AG09319 (cell line): ENCODE measurements around the gene SHISA9.

Experiments used
- DNase-seq: peaks from one replicate; pipeline ENCODE4 v3.0.0-alpha.2; 2010; ENCODE audit warnings: low read depth; ENCODE audit errors: extremely low read depth
- TF ChIP-seq, protein P1 (sequence below): IDR thresholded peaks from 2 replicates; pipeline ENCODE4 v1.5.1; 2011; ENCODE audit warnings: low read depth, mild to moderate bottlenecking, inconsistent platforms, low read length, moderate library complexity

Gene SHISA9

DNA sequence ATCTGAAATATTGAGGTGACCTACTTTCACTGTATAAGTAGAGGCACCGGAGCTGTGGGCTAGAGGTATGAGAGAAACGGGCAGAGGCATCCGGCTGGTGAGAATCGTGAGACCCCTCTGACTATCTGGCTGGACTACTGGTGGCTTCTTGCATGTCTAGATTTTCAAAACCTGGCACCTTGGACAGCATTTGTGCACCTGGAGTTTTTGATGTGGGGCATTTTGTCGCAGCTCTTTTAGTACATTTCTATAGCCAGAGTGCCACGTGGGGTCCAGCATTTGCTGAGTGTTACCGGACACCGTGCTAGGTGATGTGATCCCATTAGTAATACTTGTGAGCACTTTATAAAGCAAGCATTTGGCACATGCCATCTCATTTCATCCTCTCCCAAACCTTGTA is 32.6 kb upstream of the SHISA9 start:
- TF ChIP-seq, protein P1, sequence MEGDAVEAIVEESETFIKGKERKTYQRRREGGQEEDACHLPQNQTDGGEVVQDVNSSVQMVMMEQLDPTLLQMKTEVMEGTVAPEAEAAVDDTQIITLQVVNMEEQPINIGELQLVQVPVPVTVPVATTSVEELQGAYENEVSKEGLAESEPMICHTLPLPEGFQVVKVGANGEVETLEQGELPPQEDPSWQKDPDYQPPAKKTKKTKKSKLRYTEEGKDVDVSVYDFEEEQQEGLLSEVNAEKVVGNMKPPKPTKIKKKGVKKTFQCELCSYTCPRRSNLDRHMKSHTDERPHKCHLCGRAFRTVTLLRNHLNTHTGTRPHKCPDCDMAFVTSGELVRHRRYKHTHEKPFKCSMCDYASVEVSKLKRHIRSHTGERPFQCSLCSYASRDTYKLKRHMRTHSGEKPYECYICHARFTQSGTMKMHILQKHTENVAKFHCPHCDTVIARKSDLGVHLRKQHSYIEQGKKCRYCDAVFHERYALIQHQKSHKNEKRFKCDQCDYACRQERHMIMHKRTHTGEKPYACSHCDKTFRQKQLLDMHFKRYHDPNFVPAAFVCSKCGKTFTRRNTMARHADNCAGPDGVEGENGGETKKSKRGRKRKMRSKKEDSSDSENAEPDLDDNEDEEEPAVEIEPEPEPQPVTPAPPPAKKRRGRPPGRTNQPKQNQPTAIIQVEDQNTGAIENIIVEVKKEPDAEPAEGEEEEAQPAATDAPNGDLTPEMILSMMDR = no peak

DNA sequence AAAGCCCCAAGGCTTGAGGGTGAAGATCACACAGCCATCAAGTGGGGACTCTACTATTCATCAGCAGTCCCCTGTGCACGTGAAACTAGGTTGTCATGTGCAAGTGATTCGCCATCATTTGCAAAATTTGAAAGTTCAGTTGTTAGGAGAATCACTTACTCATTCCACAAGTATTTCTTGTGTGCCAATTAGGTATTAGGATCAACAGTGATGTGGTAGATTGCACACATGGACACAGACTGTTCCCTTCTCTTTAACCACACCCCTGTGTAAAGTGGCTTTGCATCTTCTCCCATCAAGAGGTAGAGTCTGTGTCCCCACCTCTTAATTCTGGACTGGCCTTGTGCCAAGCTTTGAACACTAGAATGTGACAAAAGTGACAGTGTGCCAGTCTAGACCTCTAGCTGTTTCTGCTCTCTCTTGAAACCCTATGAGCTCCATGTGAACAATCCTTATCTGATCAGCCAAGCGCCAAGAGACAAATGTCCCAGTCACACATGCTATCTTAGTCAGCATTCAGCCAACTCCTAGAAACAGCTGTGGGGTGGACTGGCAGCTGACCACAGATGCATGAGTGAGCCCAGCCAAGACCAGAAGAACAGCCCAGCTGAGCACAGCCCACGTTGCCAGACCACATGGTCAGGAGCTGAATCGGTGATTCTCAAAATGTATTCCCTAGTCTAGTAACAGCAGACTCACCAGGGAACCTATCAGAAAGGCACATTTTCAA is 31.5 kb upstream of the SHISA9 start:
- no peak for DNase-seq

More for the DNA sequence above, 32.6 kb upstream of the SHISA9 start:
- DNase-seq = no peak

DNA sequence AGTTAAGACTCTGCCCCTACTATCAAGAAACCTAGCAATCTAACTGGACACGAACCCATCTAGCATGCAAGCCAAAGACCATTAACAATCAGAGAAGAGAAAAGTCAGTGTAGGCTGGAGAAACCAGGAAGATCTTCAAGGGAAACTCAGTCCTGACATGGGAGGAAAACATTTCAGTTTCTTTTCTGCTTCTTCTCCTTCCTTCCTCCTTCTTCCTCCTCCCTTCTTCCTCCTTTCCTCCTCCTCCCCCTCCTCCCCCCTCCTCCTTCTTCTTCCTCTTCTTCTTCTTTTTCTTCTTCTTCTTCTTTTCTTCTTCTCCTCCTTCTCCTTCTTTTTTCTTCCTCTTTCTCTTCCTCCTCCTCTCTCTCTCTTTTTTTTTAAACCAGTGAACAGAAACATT is 29.6 kb upstream of the SHISA9 start:
- DNase-seq = no peak
- TF ChIP-seq, protein P1 = no peak

More for the DNA sequence above, 31.5 kb upstream of the SHISA9 start:
- TF ChIP-seq, protein P1 = no peak

DNA sequence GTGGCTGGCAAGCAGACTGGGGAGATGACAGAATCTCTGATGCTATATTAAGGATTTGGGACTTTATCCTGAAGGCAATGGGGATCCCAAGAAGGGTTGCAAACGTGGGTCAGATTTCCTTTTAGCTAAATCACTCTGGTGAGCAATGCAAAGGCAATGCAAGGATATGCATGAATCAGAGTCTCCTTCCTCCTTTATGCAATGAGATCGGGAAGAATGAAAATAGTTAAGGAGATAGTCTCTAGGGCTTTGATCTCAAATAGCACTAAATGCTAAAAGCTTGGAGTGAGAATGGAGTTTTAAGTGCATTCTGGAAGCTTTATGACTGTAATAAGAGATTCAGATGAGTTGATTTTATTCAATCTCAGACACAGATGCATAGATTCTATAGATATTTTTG is 27.2 kb upstream of the SHISA9 start:
- TF ChIP-seq, protein P1 = no peak
- peak; percentile 4 for DNase-seq

DNA sequence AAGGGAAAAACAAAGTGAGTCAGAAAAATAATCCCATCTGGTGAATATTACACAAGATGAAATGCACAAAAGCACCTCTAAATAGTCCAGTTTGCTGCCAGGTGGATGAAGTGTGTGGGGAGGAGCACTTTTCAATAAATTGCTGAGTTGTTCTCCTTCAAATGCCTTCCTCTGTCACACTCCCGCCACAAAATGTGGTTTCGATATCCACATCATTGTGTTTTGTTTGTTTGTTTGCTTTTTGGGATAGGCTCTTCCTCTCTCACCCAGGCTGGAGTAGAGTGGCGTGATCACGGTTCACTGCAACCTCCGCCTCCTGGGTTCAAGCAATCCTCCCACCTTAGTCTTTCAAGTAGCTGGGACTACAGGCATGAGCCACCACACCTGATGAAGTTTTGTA is 24.6 kb upstream of the SHISA9 start:
- TF ChIP-seq, protein P1 = no peak
- no peak for DNase-seq

DNA sequence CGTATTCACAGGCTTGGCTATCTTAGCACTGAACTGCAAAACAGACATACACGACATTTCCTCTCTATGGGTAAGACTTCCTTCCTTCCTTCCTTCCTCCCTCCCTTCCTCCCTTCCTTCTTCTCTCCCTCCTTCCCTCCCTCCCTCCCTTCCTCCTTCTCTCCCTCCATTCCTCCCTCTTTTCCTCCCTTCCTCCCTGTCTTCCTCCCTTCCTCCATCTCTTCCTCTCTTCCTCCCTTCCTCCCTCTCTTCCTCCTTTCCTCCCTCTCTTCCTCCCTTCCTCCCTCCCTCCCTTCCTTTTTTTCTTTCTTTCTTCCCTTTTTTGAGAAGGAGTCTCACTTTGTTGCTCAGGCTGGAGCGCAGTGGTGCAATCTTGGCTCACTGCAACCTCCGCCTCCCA is 22.4 kb upstream of the SHISA9 start:
- no peak for DNase-seq
- TF ChIP-seq, protein P1 = no peak

DNA sequence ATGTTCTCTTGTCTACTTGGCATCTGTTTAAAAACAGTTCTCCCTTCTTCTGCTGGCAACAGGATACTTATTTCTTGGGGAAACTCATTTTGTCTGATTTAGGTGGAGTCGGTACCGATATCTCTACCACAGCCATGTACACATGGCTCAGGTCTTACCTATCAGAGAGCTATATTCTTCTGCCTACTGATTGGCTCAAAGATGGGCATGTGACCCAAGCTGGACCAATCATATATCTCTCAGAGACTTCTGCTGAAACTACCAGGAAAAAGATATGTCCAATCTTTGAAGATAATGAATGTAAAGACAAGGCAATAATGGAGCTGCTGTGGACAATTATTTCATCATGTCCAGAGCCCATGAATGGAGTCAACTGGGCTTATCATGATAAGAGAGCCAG is 21.6 kb upstream of the SHISA9 start:
- TF ChIP-seq, protein P1 = no peak
- DNase-seq = no peak
